Left hindlimb (tissue), 1 donor: ENCODE results near the gene COQ5.

ENCODE experiments used
- DNase-seq: peaks from one replicate; pipeline ENCODE4 v3.0.0-alpha.2; 2018

Gene COQ5

GRCh38 chr12:120480211-120480610 is 48.7 kb downstream of the COQ5 start:
- no peak for DNase-seq

- no peak for DNase-seq
These were observed 49.5 kb downstream of the COQ5 start for GRCh38 chr12:120479458-120479857.

- DNase-seq = no peak
These were observed 53.3 kb downstream of the COQ5 start for GRCh38 chr12:120475643-120476042.

GRCh38 chr12:120474616-120474960 is 54.4 kb downstream of the COQ5 start:
- peak; percentile 42 for DNase-seq

- no peak for DNase-seq
These were observed 54.9 kb downstream of the COQ5 start for GRCh38 chr12:120473807-120474615.

GRCh38 chr12:120472521-120472920 is 56.4 kb downstream of the COQ5 start:
- DNase-seq = no peak

- no peak for DNase-seq
These were observed 58.7 kb downstream of the COQ5 start for GRCh38 chr12:120470150-120470784.

- DNase-seq = peak; percentile 96
These were observed 59.4 kb downstream of the COQ5 start, which contains the start of gene SRSF9 for GRCh38 chr12:120469450-120470149. TSS of gene SRSF9 (minus strand) at chr12:120469748. CDS start at chr12:120469609, 139 bp downstream.

- DNase-seq = peak; percentile 67
These were observed 60.0 kb downstream of the COQ5 start for GRCh38 chr12:120468821-120469449.

- DNase-seq = peak; percentile 43
These were observed 60.6 kb downstream of the COQ5 start for GRCh38 chr12:120468325-120468820.

- no peak for DNase-seq
These were observed 61.5 kb downstream of the COQ5 start for GRCh38 chr12:120467439-120467838.

GRCh38 chr12:120466560-120467315 is 62.2 kb downstream of the COQ5 start:
- DNase-seq = no peak

- DNase-seq = no peak
These were observed 63.2 kb downstream of the COQ5 start for GRCh38 chr12:120465756-120466155.

- no peak for DNase-seq
These were observed 65.2 kb downstream of the COQ5 start for GRCh38 chr12:120463712-120464111.

- no peak for DNase-seq
These were observed 66.8 kb downstream of the COQ5 start for GRCh38 chr12:120462099-120462640.

GRCh38 chr12:120460157-120460556 is 68.8 kb downstream of the COQ5 start:
- no peak for DNase-seq

- DNase-seq = no peak
These were observed 71.8 kb downstream of the COQ5 start for GRCh38 chr12:120457133-120457532.

GRCh38 chr12:120455302-120455701 is 73.7 kb downstream of the COQ5 start:
- DNase-seq = no peak

GRCh38 chr12:120453977-120454376 is 75.0 kb downstream of the COQ5 start:
- no peak for DNase-seq
